ENCODE data around the gene PRSS48.

DNA sequence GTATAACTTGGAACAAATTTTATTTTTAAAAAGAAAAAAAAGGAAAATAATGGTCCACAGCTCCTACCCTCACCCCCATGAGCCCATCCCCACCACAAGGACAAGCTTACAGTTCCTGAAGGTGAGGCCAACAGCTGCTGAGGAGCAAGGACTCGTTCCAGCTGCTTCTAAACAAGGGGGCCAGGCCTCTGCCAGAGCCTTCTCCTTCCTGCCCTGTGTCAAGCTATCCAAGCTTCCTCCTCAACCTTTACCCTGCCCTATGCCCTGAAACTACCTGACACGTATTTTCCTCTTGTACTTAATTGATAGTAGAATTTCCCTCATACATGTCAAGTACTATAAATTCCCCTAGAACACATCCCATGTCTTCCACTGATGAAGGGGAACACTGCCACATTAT lies 39.7 kb downstream of the PRSS48 start:
- TF ChIP-seq POLR2A (IDR thresholded peaks at IDR 0.05), result no peak
- TF ChIP-seq, protein P1, sequence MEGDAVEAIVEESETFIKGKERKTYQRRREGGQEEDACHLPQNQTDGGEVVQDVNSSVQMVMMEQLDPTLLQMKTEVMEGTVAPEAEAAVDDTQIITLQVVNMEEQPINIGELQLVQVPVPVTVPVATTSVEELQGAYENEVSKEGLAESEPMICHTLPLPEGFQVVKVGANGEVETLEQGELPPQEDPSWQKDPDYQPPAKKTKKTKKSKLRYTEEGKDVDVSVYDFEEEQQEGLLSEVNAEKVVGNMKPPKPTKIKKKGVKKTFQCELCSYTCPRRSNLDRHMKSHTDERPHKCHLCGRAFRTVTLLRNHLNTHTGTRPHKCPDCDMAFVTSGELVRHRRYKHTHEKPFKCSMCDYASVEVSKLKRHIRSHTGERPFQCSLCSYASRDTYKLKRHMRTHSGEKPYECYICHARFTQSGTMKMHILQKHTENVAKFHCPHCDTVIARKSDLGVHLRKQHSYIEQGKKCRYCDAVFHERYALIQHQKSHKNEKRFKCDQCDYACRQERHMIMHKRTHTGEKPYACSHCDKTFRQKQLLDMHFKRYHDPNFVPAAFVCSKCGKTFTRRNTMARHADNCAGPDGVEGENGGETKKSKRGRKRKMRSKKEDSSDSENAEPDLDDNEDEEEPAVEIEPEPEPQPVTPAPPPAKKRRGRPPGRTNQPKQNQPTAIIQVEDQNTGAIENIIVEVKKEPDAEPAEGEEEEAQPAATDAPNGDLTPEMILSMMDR (IDR thresholded peaks at IDR 0.05), result no peak

Data from uterus (tissue), 2 donors.